Heart right ventricle (tissue), 16 donors: Measurements from ENCODE around the gene REL. TPM values are rescaled to one million over a fixed set of nuclear protein-coding genes. Genes with fewer than 3 reads are reported as not detected.

Experiments
- ATAC-seq, 8 donors: fragments of 200-7000 bp; cut with Tn5 transposase; one replicate each; pipeline ENCODE4 v1.9.1; 2020; ENCODE audit warnings: mild to moderate bottlenecking in 8 of 8, moderate library complexity in 8 of 8, moderate number of reproducible peaks in 1 of 8
- DNase-seq, 2 donors: peaks; one replicate each; pipeline ENCODE4 v3.0.0-alpha.2; 2020
- H3K27ac ChIP-seq, 10 donors: fragments of 200-600 bp; sonication (generic) in 2 of 10; one replicate each; pipeline versions ENCODE4 v1.5.0 to v1.8.0; 2020 to 2022; ENCODE audit warnings: mild to moderate bottlenecking in 3 of 10
- H3K27me3 ChIP-seq, 7 donors: fragments of 200-600 bp; one replicate each; pipeline ENCODE4 v1.8.0; 2021 to 2022; ENCODE audit warnings: mild to moderate bottlenecking in 2 of 7
- H3K36me3 ChIP-seq, 9 donors: fragments of 200-600 bp; sonication (generic) in 1 of 9; one replicate each; pipeline versions ENCODE4 v1.5.0 to v1.8.0; 2020 to 2022; ENCODE audit warnings: mild to moderate bottlenecking in 2 of 9
- H3K4me1 ChIP-seq, 9 donors: fragments of 200-600 bp; sonication (generic) in 1 of 9; one replicate each; pipeline versions ENCODE4 v1.5.0 to v1.8.0; 2020 to 2022; ENCODE audit warnings: mild to moderate bottlenecking in 4 of 9
- H3K4me3 ChIP-seq, 10 donors: fragments of 200-600 bp; sonication (generic) in 2 of 10; one replicate each; pipeline versions ENCODE4 v1.5.0 to v1.8.0; 2020 to 2022; ENCODE audit warnings: mild to moderate bottlenecking in 7 of 10, moderate library complexity in 2 of 10
- H3K9me3 ChIP-seq, 11 donors: fragments of 200-600 bp in 10 of 11; sonication (generic) in 2 of 11; one replicate each; pipeline versions ENCODE4 v1.5.0 to v1.8.0; 2013 to 2022; ENCODE audit warnings: mild to moderate bottlenecking in 2 of 11, control low read depth in 1 of 11, moderate library complexity in 1 of 11
- CTCF ChIP-seq, 9 donors: fragments of 200-600 bp; sonication (generic) in 2 of 9; IDR thresholded peaks; one replicate each; pipeline versions ENCODE4 v1.5.0 to v1.8.0; 2021 to 2022; ENCODE audit warnings: antibody characterized with exemption in 9 of 9, mild to moderate bottlenecking in 5 of 9, moderate library complexity in 1 of 9
- WGBS, 2 donors: extraction: QIAGEN DNeasy Blood & Tissue Kit; methylation state at CpG; one replicate each; pipeline ENCODE4 v1.1.7; 2013; ENCODE audit warnings: inconsistent platforms in 1 of 2; 5-methylcytosine and 5-hydroxymethylcytosine counted together
- intact Hi-C, 10 donors: fragments of 100-400 bp; cut with DNase I; formaldehyde crosslinking; loops; one replicate each; pipeline versions ENCODE4 v1.11.1 to v1.14.2; 2022
- polyA plus RNA-seq, 2 donors: library from polyadenylated mRNA; stranded (reverse); fragments of 200-250 nt; gene quantifications; one replicate each; pipeline ENCODE4 v1.2.3, GENCODE V29; 2013
- total RNA-seq, 10 donors: library from RNA; stranded (reverse); fragmentation: NEBNext Ultra II Directional in 3 of 10; extraction: Animal tissue kit (Norgen Biotek cat#: 25700) in 3 of 10; gene quantifications; one replicate each; pipeline versions ENCODE4 v1.2.1 to v1.2.4, GENCODE V29; 2021 to 2023
- donor health status: Arrhythmogenic right ventricular cardiomyopathy.
- donor health status: ischemic (EF 13 %, LVEDD 7.1; RV severe dilation, severe dysfunction).
- donor health status: healthy with polysubstance abuse.
- donor health status: DM: no; HTN: yes; CAD: no.
- donor health status: DM: no; HTN: no; CAD: no.
- donor health status: ischemic (EF 25% LVEDD 6.9; RV normal size, moderate dysfunction).
- donor health status: ischemic (EF 25% LVEDD 5.7; RV mildly dilated, moderate dysfunction).
- donor health status: healthy.
- donor health status: DM: yes; HTN: yes; CAD: no.
- donor health status: Ischemic cardiomyopathy.
- donor health status: ischemic (EF 35%, LVEDD 5.7; RV mildly dilated, moderate dysfunction).
- donor health status: nonischemic (EF 11% LVEDD 7.7; RV severe dilation, severe dysfunction).
- donor health status: DM: yes; HTN: yes; CAD: no.
- donor health status: PGD.
- donor health status: ischemic (EF 29% LVEDD 5.4; RV normal size, mild dysfunction).
- donor health status: nonischemic (EF 23%, LVEDD 6.1; RV moderate dilation, normal function).

REL gene
- total and polyA plus RNA-seq, 12 donors: 0.49 to 11.7 (median 6.4) TPM

- TF ChIP-seq CTCF (IDR thresholded peaks at IDR 0.05): no peak
- Histone ChIP-seq H3K36me3 (no peaks in the 10 kb centered on the region), H3K4me3 (no peak overlapping the region), H3K27me3 (peaks cover 0 to 18% (median 4%) of the 10 kb centered on the region in 7 donors), H3K27ac (no peak overlapping the region), H3K4me1 (peaks cover 0 to 11% (median 0%) of the 10 kb centered on the region in 9 donors), H3K9me3 (no peaks in the 10 kb centered on the region)
- 83 to 88% methylated on average over 3 of the region's 3 CpGs for WGBS, 2 donors
- intact Hi-C loops: no loop called here
- no peak for ATAC-seq
- DNase-seq: no peak
These were observed 44.9 kb upstream of the REL start for GRCh38 chr2:60836491-60836890.

- intact Hi-C loops: no loop called here
- no peaks in the 10 kb centered on the region for H3K9me3 ChIP-seq
- ATAC-seq (no peak), DNase-seq (no peak)
- peaks cover 0 to 18% (median 4%) of the 10 kb centered on the region in 7 donors for H3K27me3 ChIP-seq
- H3K36me3 ChIP-seq: no peaks in the 10 kb centered on the region
- TF ChIP-seq CTCF (IDR thresholded peaks at IDR 0.05): no peak
- no peak overlapping the region for H3K4me3 ChIP-seq
- 74 to 80% methylated on average over 1 of the region's 1 CpG for WGBS, 2 donors
- peaks cover 0 to 11% (median 0%) of the 10 kb centered on the region in 9 donors for H3K4me1 ChIP-seq
- no peak overlapping the region for H3K27ac ChIP-seq
These were observed 44.3 kb upstream of the REL start for GRCh38 chr2:60837123-60837522.

GRCh38 chr2:60838481-60838880 is 42.9 kb upstream of the REL start:
- TF ChIP-seq CTCF (IDR thresholded peaks at IDR 0.05): no peak
- Histone ChIP-seq H3K4me1 (peaks cover 0 to 11% (median 0%) of the 10 kb centered on the region in 9 donors), H3K36me3 (no peaks in the 10 kb centered on the region), H3K9me3 (no peaks in the 10 kb centered on the region), H3K4me3 (no peak overlapping the region), H3K27me3 (peaks cover 0 to 14% (median 4%) of the 10 kb centered on the region in 7 donors), H3K27ac (no peak overlapping the region)
- intact Hi-C loops: no loop called here
- 69 to 70% methylated on average over 3 of the region's 3 CpGs for WGBS, 2 donors
- DNase-seq (no peak), ATAC-seq (no peak)

- Histone ChIP-seq H3K4me1 (peaks cover 0 to 11% (median 0%) of the 10 kb centered on the region in 9 donors), H3K9me3 (no peaks in the 10 kb centered on the region), H3K27ac (no peak overlapping the region), H3K27me3 (peaks cover 0 to 11% (median 4%) of the 10 kb centered on the region in 7 donors), H3K4me3 (no peak overlapping the region), H3K36me3 (no peaks in the 10 kb centered on the region)
- no peak for DNase-seq
- 80 to 86% methylated on average over 9 of the region's 9 CpGs for WGBS, 2 donors
- intact Hi-C loops: no loop called here
- no peak for ATAC-seq
- TF ChIP-seq CTCF (IDR thresholded peaks at IDR 0.05): no peak
These were observed 42.1 kb upstream of the REL start for GRCh38 chr2:60839126-60839813.
